Lower lobe of right lung (tissue), 2 donors: Measurements from ENCODE around the gene MAP4K2. TPM values are rescaled to one million over a fixed set of nuclear protein-coding genes. Genes with fewer than 3 reads are reported as not detected.
A peak's percentile ranks its signal among the peaks of the same experiment; 100 is the strongest.

Experiments
- ATAC-seq, 2 donors: fragments of 200-7000 bp; cut with Tn5 transposase; one replicate each; pipeline ENCODE4 v1.9.1; 2020 to 2022; ENCODE audit warnings: mild to moderate bottlenecking in 2 of 2, moderate library complexity in 2 of 2
- DNase-seq: peaks from one replicate; pipeline ENCODE4 v3.0.0-alpha.2; 2020
- H3K27ac ChIP-seq: fragments of 200-600 bp; one replicate; pipeline ENCODE4 v1.8.0; 2022
- H3K27me3 ChIP-seq: fragments of 200-600 bp; one replicate; pipeline ENCODE4 v1.8.0; 2022; ENCODE audit warnings: low read depth
- H3K36me3 ChIP-seq: fragments of 200-600 bp; one replicate; pipeline ENCODE4 v1.8.0; 2022; ENCODE audit warnings: mild to moderate bottlenecking
- H3K4me1 ChIP-seq: fragments of 200-600 bp; one replicate; pipeline ENCODE4 v1.8.0; 2022
- H3K4me3 ChIP-seq: fragments of 200-600 bp; one replicate; pipeline ENCODE4 v1.8.0; 2022; ENCODE audit warnings: mild to moderate bottlenecking
- H3K9me3 ChIP-seq: fragments of 200-600 bp; one replicate; pipeline ENCODE4 v1.8.0; 2022
- intact Hi-C: fragments of 100-400 bp; cut with DNase I; formaldehyde crosslinking; loops from one replicate; pipeline ENCODE4 v1.11.0; 2022
- long read RNA-seq: library from polyadenylated mRNA; unstranded; transcript quantifications from one replicate; pipeline ENCODE4 v2.0.0, GENCODE V29; 2021
- total RNA-seq: library from RNA; stranded (reverse); fragmentation: NEBNext Ultra II Directional; extraction: Animal tissue kit (Norgen Biotek cat#: 25700); gene quantifications from one replicate; pipeline ENCODE4 v1.2.1, GENCODE V29; 2021
- TF ChIP-seq, protein P1 (sequence below): fragments of 200-600 bp; IDR thresholded peaks from one replicate; pipeline ENCODE4 v1.8.0; 2022; ENCODE audit warnings: antibody characterized with exemption, mild to moderate bottlenecking
- donor health status: DM: no; HTN: yes; CAD: no; lungs with severe emphysema.

MAP4K2 gene
- 29.1 TPM for total RNA-seq
- long read RNA-seq, full-length matches to known transcripts = 26 of 71 reads
- long read RNA-seq, partial matches to known transcripts = 21 of 71 reads
- long read RNA-seq, other reads (novel, unspliced or antisense) = 24 of 71 reads

- ATAC-seq (peak; percentile 93 to 94), DNase-seq (peak; percentile 92)
- TF ChIP-seq, protein P1, sequence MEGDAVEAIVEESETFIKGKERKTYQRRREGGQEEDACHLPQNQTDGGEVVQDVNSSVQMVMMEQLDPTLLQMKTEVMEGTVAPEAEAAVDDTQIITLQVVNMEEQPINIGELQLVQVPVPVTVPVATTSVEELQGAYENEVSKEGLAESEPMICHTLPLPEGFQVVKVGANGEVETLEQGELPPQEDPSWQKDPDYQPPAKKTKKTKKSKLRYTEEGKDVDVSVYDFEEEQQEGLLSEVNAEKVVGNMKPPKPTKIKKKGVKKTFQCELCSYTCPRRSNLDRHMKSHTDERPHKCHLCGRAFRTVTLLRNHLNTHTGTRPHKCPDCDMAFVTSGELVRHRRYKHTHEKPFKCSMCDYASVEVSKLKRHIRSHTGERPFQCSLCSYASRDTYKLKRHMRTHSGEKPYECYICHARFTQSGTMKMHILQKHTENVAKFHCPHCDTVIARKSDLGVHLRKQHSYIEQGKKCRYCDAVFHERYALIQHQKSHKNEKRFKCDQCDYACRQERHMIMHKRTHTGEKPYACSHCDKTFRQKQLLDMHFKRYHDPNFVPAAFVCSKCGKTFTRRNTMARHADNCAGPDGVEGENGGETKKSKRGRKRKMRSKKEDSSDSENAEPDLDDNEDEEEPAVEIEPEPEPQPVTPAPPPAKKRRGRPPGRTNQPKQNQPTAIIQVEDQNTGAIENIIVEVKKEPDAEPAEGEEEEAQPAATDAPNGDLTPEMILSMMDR = peak; percentile 35
- H3K27me3 ChIP-seq = no peaks in the 10 kb centered on the region
- H3K27ac ChIP-seq = peak within 1 kb of the TSS; percentile 85
- intact Hi-C loops = no loop called here
- H3K9me3 ChIP-seq = no peaks in the 10 kb centered on the region
- H3K36me3 ChIP-seq = peaks cover 26% of the 10 kb centered on the region
- H3K4me3 ChIP-seq = peak within 1 kb of the TSS; percentile 78
- peaks cover 36% of the 10 kb centered on the region for H3K4me1 ChIP-seq
These were observed at the start of gene MAP4K2 for GRCh38 chr11:64803158-64803845. Gene MAP4K2 (minus strand): TSS chr11:64803214. CDS start chr11:64803149, 65 bp downstream.

GRCh38 chr11:64851831-64852351, 48.9 kb upstream of the MAP4K2 start:
- intact Hi-C loops = no loop called here
- TF ChIP-seq, protein P1 = no peak
- ATAC-seq (no peak), DNase-seq (no peak)
- Histone ChIP-seq H3K36me3 (peaks cover 21% of the 10 kb centered on the region), H3K27me3 (no peaks in the 10 kb centered on the region), H3K9me3 (no peaks in the 10 kb centered on the region), H3K27ac (peak overlapping the region; percentile 84), H3K4me3 (no peak overlapping the region), H3K4me1 (peaks cover 100% of the 10 kb centered on the region)

- ATAC-seq (no peak), DNase-seq (no peak)
- intact Hi-C loops = no loop called here
- Histone ChIP-seq H3K9me3 (no peaks in the 10 kb centered on the region), H3K27ac (peak overlapping the region; percentile 71), H3K4me3 (no peak overlapping the region), H3K36me3 (peaks cover 16% of the 10 kb centered on the region), H3K4me1 (peaks cover 93% of the 10 kb centered on the region), H3K27me3 (no peaks in the 10 kb centered on the region)
- TF ChIP-seq, protein P1 = no peak
These were observed 48.1 kb upstream of the MAP4K2 start for GRCh38 chr11:64850979-64851567.

- TF ChIP-seq, protein P1 = no peak
- H3K36me3 ChIP-seq = peaks cover 15% of the 10 kb centered on the region
- H3K27ac ChIP-seq = peak overlapping the region; percentile 34
- no peaks in the 10 kb centered on the region for H3K27me3 ChIP-seq
- peaks cover 85% of the 10 kb centered on the region for H3K4me1 ChIP-seq
- ATAC-seq = no peak
- no peak for DNase-seq
- intact Hi-C loops = no loop called here
- H3K4me3 ChIP-seq = no peak overlapping the region
- H3K9me3 ChIP-seq = no peaks in the 10 kb centered on the region
These were observed 46.8 kb upstream of the MAP4K2 start for GRCh38 chr11:64849598-64850356.

DNA sequence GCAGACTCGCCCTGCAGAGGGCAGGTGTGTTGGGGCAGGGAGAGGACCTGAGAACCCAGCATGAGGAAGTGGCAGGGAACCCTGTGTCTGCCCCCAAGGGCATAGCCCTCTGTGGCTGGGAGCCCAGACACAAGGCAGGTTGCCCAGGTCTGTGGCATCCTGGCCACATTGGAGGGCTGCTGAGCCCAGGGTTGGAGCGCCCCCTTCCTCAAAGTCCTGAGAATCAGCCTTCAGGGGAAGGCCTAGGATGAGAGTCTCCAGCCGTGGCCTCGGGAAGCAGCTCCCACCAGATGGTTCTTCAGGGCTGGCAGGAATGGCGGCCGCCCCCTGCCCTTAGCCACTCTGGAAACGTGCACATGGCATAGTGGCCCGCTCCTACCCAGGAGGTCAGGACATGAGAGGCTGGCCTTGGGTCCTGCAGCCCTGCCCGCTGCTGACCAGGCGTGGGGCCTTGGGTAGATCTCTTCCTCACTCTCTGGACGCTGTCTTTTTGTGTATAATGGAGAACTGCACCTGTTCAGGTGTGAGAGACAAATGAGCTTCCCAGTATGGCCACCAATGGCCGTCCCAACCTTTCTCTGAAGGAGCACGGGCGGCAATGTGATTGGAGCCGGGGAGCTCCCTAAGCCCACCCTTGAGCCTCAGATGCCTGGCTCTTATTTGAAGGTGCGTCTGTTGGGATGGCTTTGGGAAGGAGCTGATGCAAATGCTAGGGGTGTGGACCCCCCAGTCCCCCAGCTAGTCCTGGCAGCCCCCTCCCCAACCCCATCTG, 46.0 kb upstream of the MAP4K2 start:
- Histone ChIP-seq H3K4me1 (peaks cover 82% of the 10 kb centered on the region), H3K27me3 (no peaks in the 10 kb centered on the region), H3K36me3 (peaks cover 8% of the 10 kb centered on the region), H3K27ac (peak overlapping the region; percentile 48), H3K9me3 (no peaks in the 10 kb centered on the region), H3K4me3 (no peak overlapping the region)
- DNase-seq = peak; percentile 64
- intact Hi-C loops = no loop called here
- ATAC-seq = no peak
- TF ChIP-seq, protein P1 = peak; percentile 9
